ENCODE data around the gene SCO2. TPM values are rescaled to one million over a fixed set of nuclear protein-coding genes. Genes with fewer than 3 reads are reported as not detected.

The SCO2 gene
- total and polyA plus RNA-seq, 9 of the 15 experiments (the other 6 are each of a cell fraction or from before 2014, with no cell fraction given): 0.34 to 4.0 (median 1.1) TPM; not detected in 3

- TF ChIP-seq GMEB1 (CRISPR knock-in tag; IDR thresholded peaks at IDR 0.05) (no peak), ERF (CRISPR knock-in tag; IDR thresholded peaks at IDR 0.05) (no peak), CCAR2 (IDR thresholded peaks at IDR 0.05; ENCODE audit: low read depth, low read length) (no peak), STAG1 (CRISPR knock-in tag; IDR thresholded peaks at IDR 0.05; ENCODE audit: borderline replicate concordance) (no peak), SUPT5H (IDR thresholded peaks at IDR 0.05) (peak; percentile 51; the same call in 1 of the 2 replicates), CC2D1A (IDR thresholded peaks at IDR 0.05) (no peak), GABPA (tag; conservative IDR thresholded peaks at IDR 0.05; ENCODE audit: low read depth) (no peak), SIN3B (IDR thresholded peaks at IDR 0.05; ENCODE audit: low read depth) (peak; percentile 42; the same call in 1 of the 2 replicates), NFYB (IDR thresholded peaks at IDR 0.05; ENCODE audit: extremely low read depth, insufficient read length) (no peak), TAF7 (tag; IDR thresholded peaks at IDR 0.05) (no peak), KHSRP (IDR thresholded peaks at IDR 0.05) (no peak), ETS1 (conservative IDR thresholded peaks at IDR 0.05; ENCODE audit: control insufficient read depth, low read depth, low read length) (no peak), CREM (IDR thresholded peaks at IDR 0.05; ENCODE audit: low read depth) (peak; percentile 36), HMBOX1 (IDR thresholded peaks at IDR 0.05) (no peak), ATF7 (IDR thresholded peaks at IDR 0.05) (0 out of 2 replicates have a peak, but pooled peaks have one; percentile 23), E2F6 (IDR thresholded peaks at IDR 0.05; ENCODE audit: borderline replicate concordance in 1 of 2, extremely low read depth in 1 of 2, insufficient read depth in 1 of 2, insufficient read length in 1 of 2, low read depth in 1 of 2, low read length in 1 of 2, poor library complexity in 1 of 2, severe bottlenecking in 1 of 2) (peak; percentile 12 to 53), TCF3 (CRISPR knock-in tag; IDR thresholded peaks at IDR 0.05) (no peak), CGGBP1 (CRISPR knock-in tag; IDR thresholded peaks at IDR 0.05) (no peak), KLF6 (CRISPR knock-in tag; IDR thresholded peaks at IDR 0.05; ENCODE audit: borderline replicate concordance) (no peak), FOXK2 (conservative IDR thresholded peaks at IDR 0.05 in 1 of 2, IDR thresholded peaks at IDR 0.05 in 1 of 2; ENCODE audit: low read depth in 2 of 2) (no peak), POLR2B (IDR thresholded peaks at IDR 0.05; ENCODE audit: low read depth, partially characterized antibody) (peak; percentile 39), ZNF184 (CRISPR knock-in tag; IDR thresholded peaks at IDR 0.05) (no peak), POLR2AphosphoS2 (IDR thresholded peaks at IDR 0.05; ENCODE audit: low read length) (no peak)
These were observed 50.4 kb downstream of the SCO2 start, which contains the start of gene SBF1 (continued) for GRCh38 chr22:50474710-50475651.
